HEK293 (cell line): ENCODE results near the gene ARHGEF7.

Experiments
- CTCF ChIA-PET: fragments of 350-600 bp; formaldehyde crosslinking; extraction: SDS; loops from one replicate; lab custom pipeline; 2021; ENCODE audit warnings: antibody characterized with exemption; lab: Yijun Ruan, JAX
- POLR2A ChIA-PET: fragments of 300-600 bp; formaldehyde crosslinking; extraction: SDS; loops from one replicate; lab custom pipeline; 2020; ENCODE audit warnings: antibody characterized with exemption, inconsistent platforms; lab: Yijun Ruan, JAX
- H3K27ac ChIP-seq: fragments of 200-500 bp; sonication (Bioruptor generic); 2 replicates; pipeline ENCODE4 v1.5.1; 2014; ENCODE audit warnings: low read depth, low read length, control low read depth, inconsistent platforms; ENCODE audit errors: extremely low read depth
- H3K36me3 ChIP-seq, 2 experiments: fragments of 200-500 bp in 1 of 2; sonication (Bioruptor generic) in 1 of 2; 1 replicate in 1 of 2; 2 replicates in 1 of 2; pipeline ENCODE4 v1.5.1; 2014 to 2017; ENCODE audit warnings: inconsistent platforms in 2 of 2, low read length in 2 of 2; ENCODE audit not compliant: control insufficient read depth in 2 of 2, insufficient read depth in 1 of 2
- H3K4me1 ChIP-seq: fragments of 200-500 bp; sonication (Bioruptor generic); 2 replicates; pipeline ENCODE4 v1.5.1; 2014; ENCODE audit warnings: mild to moderate bottlenecking, low read length, inconsistent platforms; ENCODE audit not compliant: control insufficient read depth, insufficient read depth
- H3K4me3 ChIP-seq: 2 replicates; pipeline ENCODE4 v1.5.1; 2011; ENCODE audit warnings: low read depth, mild to moderate bottlenecking, control low read depth, low read length, moderate library complexity
- H3K9me3 ChIP-seq: fragments of 200-500 bp; sonication (Bioruptor generic); 2 replicates; pipeline ENCODE4 v1.5.1; 2014; ENCODE audit warnings: low read depth, low read length, inconsistent platforms; ENCODE audit not compliant: control insufficient read depth, insufficient read depth
- EGR2 ChIP-seq: fragments of 450-650 bp; formaldehyde crosslinking; IDR thresholded peaks from 2 replicates; pipeline ENCODE4 v1.5.1; 2016; ENCODE audit warnings: low read depth, missing biosample characterization, missing genetic modification characterization
- SCRT2 ChIP-seq: fragments of 450-650 bp; formaldehyde crosslinking; IDR thresholded peaks from 2 replicates; pipeline ENCODE4 v1.5.1; 2016; ENCODE audit warnings: missing biosample characterization, missing genetic modification characterization
- ZFP37 ChIP-seq: fragments of 450-650 bp; formaldehyde crosslinking; IDR thresholded peaks from 2 replicates; pipeline ENCODE4 v1.5.1; 2016; ENCODE audit warnings: missing biosample characterization, missing genetic modification characterization
- ZNF302 ChIP-seq: fragments of 450-650 bp; formaldehyde crosslinking; IDR thresholded peaks from 2 replicates; pipeline ENCODE4 v1.5.1; 2016; ENCODE audit warnings: missing biosample characterization, missing genetic modification characterization, low read depth
- ZNF362 ChIP-seq: fragments of 450-650 bp; formaldehyde crosslinking; IDR thresholded peaks from 2 replicates; pipeline ENCODE4 v1.5.1; 2016; ENCODE audit warnings: missing biosample characterization, missing genetic modification characterization
- ZNF394 ChIP-seq: fragments of 450-650 bp; formaldehyde crosslinking; IDR thresholded peaks from 2 replicates; pipeline ENCODE4 v1.5.1; 2016; ENCODE audit warnings: missing biosample characterization, missing genetic modification characterization, mild to moderate bottlenecking, moderate library complexity, borderline replicate concordance
- ZNF664 ChIP-seq: fragments of 450-650 bp; formaldehyde crosslinking; IDR thresholded peaks from 2 replicates; pipeline ENCODE4 v1.5.1; 2016; ENCODE audit warnings: missing biosample characterization, missing genetic modification characterization
- TF ChIP-seq, protein P1 (sequence below): fragments of 450-650 bp; formaldehyde crosslinking; IDR thresholded peaks from 2 replicates; pipeline ENCODE4 v1.5.1; 2016; ENCODE audit warnings: missing biosample characterization, missing genetic modification characterization
- TF ChIP-seq, protein P2 (sequence below): fragments of 450-650 bp; formaldehyde crosslinking; optimal IDR thresholded peaks from 2 replicates; pipeline ENCODE3; 2016; ENCODE audit warnings: missing biosample characterization, mild to moderate bottlenecking, missing genetic modification characterization
- TF ChIP-seq, protein P3 (sequence below): fragments of 450-650 bp; formaldehyde crosslinking; IDR thresholded peaks from 2 replicates; pipeline ENCODE4 v1.5.1; 2016; ENCODE audit warnings: missing biosample characterization, missing genetic modification characterization

The ARHGEF7 gene

GRCh38 chr13:111181977-111182376 lies 66.9 kb downstream of the ARHGEF7 start (continued):
- TF ChIP-seq, protein P1, sequence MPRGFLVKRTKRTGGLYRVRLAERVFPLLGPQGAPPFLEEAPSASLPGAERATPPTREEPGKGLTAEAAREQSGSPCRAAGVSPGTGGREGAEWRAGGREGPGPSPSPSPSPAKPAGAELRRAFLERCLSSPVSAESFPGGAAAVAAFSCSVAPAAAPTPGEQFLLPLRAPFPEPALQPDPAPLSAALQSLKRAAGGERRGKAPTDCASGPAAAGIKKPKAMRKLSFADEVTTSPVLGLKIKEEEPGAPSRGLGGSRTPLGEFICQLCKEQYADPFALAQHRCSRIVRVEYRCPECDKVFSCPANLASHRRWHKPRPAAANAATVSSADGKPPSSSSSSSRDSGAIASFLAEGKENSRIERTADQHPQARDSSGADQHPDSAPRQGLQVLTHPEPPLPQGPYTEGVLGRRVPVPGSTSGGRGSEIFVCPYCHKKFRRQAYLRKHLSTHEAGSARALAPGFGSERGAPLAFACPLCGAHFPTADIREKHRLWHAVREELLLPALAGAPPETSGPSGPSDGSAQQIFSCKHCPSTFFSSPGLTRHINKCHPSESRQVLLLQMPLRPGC, result no peak
- no peak for TF ChIP-seq EGR2 (tag by site-specific recombination)

GRCh38 chr13:111183087-111183645 lies 68.1 kb downstream of the ARHGEF7 start:
- no peak for TF ChIP-seq ZNF302 (tag by site-specific recombination)
- TF ChIP-seq, protein P2, sequence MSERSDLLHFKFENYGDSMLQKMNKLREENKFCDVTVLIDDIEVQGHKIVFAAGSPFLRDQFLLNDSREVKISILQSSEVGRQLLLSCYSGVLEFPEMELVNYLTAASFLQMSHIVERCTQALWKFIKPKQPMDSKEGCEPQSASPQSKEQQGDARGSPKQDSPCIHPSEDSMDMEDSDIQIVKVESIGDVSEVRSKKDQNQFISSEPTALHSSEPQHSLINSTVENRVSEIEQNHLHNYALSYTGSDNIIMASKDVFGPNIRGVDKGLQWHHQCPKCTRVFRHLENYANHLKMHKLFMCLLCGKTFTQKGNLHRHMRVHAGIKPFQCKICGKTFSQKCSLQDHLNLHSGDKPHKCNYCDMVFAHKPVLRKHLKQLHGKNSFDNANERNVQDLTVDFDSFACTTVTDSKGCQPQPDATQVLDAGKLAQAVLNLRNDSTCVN (tag by site-specific recombination), result no peak
- TF ChIP-seq ZNF394 (tag by site-specific recombination), result no peak
- no peak for TF ChIP-seq ZNF362 (tag by site-specific recombination)
- no peak for TF ChIP-seq ZFP37
- no peak for TF ChIP-seq ZNF664 (tag by site-specific recombination)
- ChIA-PET POLR2A (no interaction called here), CTCF (interaction anchor here (0.7 kb wide), 1 partner anchor 19 kb away, joined by 3 read pairs; no protein-coding TSS in a partner anchor)
- no peak overlapping the region for H3K27ac ChIP-seq
- H3K9me3 ChIP-seq, result no peaks in the 10 kb centered on the region
- no peaks in the 10 kb centered on the region for H3K36me3 ChIP-seq
- H3K4me3 ChIP-seq, result no peak overlapping the region
- H3K4me1 ChIP-seq, result peaks cover 6% of the 10 kb centered on the region

DNA sequence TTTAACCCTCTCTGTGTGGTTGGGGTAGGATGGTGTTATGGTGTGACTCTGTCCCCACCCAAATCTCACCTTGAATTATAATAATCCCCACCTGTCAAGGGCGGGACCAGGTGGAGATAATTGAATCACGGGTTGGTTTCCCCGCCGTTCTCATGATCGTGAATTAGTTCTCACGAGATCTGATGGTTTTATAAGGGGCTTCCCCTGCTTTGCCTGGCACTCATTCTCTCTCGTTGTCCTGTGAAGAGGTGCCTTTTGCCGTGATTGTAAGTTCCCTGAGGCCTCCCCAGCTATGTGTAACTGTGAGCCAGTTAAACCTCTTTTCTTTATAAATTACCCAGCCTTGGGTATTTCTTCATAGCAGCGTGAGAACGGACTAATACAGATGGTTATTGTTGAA lies 68.8 kb downstream of the ARHGEF7 start:
- POLR2A ChIA-PET, result no interaction called here
- CTCF ChIA-PET, result interaction anchor here (0.7 kb wide), 1 partner anchor 9 kb away, joined by 3 read pairs; no protein-coding TSS in a partner anchor
- Histone ChIP-seq H3K27ac (no peak overlapping the region), H3K9me3 (no peaks in the 10 kb centered on the region), H3K4me3 (no peak overlapping the region), H3K4me1 (peaks cover 6% of the 10 kb centered on the region), H3K36me3 (no peaks in the 10 kb centered on the region)
- TF ChIP-seq, protein P3, sequence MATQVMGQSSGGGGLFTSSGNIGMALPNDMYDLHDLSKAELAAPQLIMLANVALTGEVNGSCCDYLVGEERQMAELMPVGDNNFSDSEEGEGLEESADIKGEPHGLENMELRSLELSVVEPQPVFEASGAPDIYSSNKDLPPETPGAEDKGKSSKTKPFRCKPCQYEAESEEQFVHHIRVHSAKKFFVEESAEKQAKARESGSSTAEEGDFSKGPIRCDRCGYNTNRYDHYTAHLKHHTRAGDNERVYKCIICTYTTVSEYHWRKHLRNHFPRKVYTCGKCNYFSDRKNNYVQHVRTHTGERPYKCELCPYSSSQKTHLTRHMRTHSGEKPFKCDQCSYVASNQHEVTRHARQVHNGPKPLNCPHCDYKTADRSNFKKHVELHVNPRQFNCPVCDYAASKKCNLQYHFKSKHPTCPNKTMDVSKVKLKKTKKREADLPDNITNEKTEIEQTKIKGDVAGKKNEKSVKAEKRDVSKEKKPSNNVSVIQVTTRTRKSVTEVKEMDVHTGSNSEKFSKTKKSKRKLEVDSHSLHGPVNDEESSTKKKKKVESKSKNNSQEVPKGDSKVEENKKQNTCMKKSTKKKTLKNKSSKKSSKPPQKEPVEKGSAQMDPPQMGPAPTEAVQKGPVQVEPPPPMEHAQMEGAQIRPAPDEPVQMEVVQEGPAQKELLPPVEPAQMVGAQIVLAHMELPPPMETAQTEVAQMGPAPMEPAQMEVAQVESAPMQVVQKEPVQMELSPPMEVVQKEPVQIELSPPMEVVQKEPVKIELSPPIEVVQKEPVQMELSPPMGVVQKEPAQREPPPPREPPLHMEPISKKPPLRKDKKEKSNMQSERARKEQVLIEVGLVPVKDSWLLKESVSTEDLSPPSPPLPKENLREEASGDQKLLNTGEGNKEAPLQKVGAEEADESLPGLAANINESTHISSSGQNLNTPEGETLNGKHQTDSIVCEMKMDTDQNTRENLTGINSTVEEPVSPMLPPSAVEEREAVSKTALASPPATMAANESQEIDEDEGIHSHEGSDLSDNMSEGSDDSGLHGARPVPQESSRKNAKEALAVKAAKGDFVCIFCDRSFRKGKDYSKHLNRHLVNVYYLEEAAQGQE (tag by site-specific recombination), result no peak
- TF ChIP-seq SCRT2 (tag by site-specific recombination), result peak; percentile 32; the same call in 1 of the 2 replicates
